ENCODE data around the gene ZNF497. TPM values are rescaled to one million over a fixed set of nuclear protein-coding genes. Genes with fewer than 3 reads are reported as not detected.

The ZNF497 gene
- total and polyA plus RNA-seq, 12 donors, result 0.14 to 0.73 (median 0.30) TPM; not detected in 1

- no peak for TF ChIP-seq CTCF (IDR thresholded peaks at IDR 0.05)
Observed at GRCh38 chr19:58355215-58355796, 7.2 kb downstream of the ZNF497 start.

GRCh38 chr19:58354478-58355030, 8.0 kb downstream of the ZNF497 start:
- ATAC-seq, result no peak
- Histone ChIP-seq H3K27ac (no peak overlapping the region), H3K4me3 (no peak overlapping the region), H3K27me3 (peaks cover 6 to 72% (median 48%) of the 10 kb centered on the region in 7 donors), H3K4me1 (peaks cover 8 to 45% (median 33%) of the 10 kb centered on the region in 9 donors), H3K9me3 (no peaks in the 10 kb centered on the region), H3K36me3 (peaks cover 0 to 4% (median 0%) of the 10 kb centered on the region in 9 donors)
- intact Hi-C loops (cut with DNase I), result no loop called here
- WGBS, 2 donors, result 84% methylated on average over 6 of the region's 6 CpGs
- no peak for TF ChIP-seq CTCF (IDR thresholded peaks at IDR 0.05)
- DNase-seq, result no peak

More at GRCh38 chr19:58355215-58355796, 7.2 kb downstream of the ZNF497 start:
- 93 to 95% methylated on average over 10 of the region's 10 CpGs for WGBS, 2 donors
- no peak overlapping the region for H3K27ac ChIP-seq
- no peaks in the 10 kb centered on the region for H3K9me3 ChIP-seq
- peaks cover 6 to 65% (median 41%) of the 10 kb centered on the region in 7 donors for H3K27me3 ChIP-seq
- intact Hi-C loops (cut with DNase I), result no loop called here
- no peak for ATAC-seq
- peaks cover 4 to 37% (median 26%) of the 10 kb centered on the region in 9 donors for H3K4me1 ChIP-seq
- peaks cover 0 to 3% (median 0%) of the 10 kb centered on the region in 9 donors for H3K36me3 ChIP-seq
- no peak for DNase-seq
- peak overlapping the region in 4 of 10 donors; percentile 55 to 61 (median 58) for H3K4me3 ChIP-seq

- 89 to 91% methylated on average over 15 of the region's 15 CpGs for WGBS, 2 donors
Observed at GRCh38 chr19:58353717-58354477, 8.7 kb downstream of the ZNF497 start.

More at GRCh38 chr19:58353717-58354477, 8.7 kb downstream of the ZNF497 start:
- TF ChIP-seq CTCF (IDR thresholded peaks at IDR 0.05), result no peak
- H3K27ac ChIP-seq, result no peak overlapping the region
- H3K9me3 ChIP-seq, result no peaks in the 10 kb centered on the region
- no peak for ATAC-seq
- H3K36me3 ChIP-seq, result peaks cover 0 to 4% (median 0%) of the 10 kb centered on the region in 9 donors
- peaks cover 8 to 47% (median 37%) of the 10 kb centered on the region in 9 donors for H3K4me1 ChIP-seq
- intact Hi-C loops (cut with DNase I), result no loop called here
- H3K4me3 ChIP-seq, result no peak overlapping the region
- no peak for DNase-seq
- H3K27me3 ChIP-seq, result peaks cover 6 to 79% (median 55%) of the 10 kb centered on the region in 7 donors

All from heart right ventricle (tissue), 16 donors.